ENCODE data around the gene COX4I2. TPM values are rescaled to one million over a fixed set of nuclear protein-coding genes. Genes with fewer than 3 reads are reported as not detected.

COX4I2 gene
- total RNA-seq, 1 donor from 2014 or later, result not detected

DNA sequence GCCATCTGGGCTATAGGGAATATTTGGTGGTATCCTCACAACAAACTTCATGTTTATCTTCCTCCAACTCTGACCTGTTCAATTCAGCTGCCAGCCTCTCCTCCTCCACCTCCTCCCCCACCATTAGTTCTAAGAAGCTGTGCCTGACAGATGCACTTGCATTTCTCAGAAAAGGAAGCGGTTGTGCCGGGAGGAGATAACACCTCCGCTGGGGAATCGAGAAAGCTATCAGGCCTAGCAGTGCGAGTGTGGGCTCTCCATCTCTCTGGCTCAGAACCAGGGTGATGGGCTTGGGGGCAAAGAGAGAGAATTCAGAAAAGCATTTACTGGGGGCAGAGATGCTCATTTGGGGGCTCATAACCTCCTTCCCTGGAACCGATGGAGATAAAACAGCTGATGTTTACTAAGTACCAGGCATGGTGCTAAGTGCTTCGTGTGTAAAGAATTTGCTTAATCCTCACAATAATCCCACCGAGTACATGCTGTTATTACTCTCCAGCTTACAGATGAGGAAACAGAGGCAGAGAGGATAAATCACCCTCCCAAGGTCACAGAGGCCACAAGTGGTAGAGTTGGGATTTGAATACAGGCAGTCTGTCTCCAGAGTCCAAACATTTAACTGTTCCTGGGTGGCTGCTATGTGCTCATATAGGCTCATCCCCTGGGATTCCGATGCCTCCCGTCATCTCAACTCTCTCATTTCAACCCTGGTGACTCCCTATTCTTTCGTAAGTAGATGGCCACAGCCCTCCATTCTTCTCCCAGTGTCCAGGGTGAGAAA, 38.3 kb downstream of the COX4I2 start:
- DNase-seq (ENCODE audit: low read depth in 2 of 2), result peak in 1 of 2 donors; percentile 51

DNA sequence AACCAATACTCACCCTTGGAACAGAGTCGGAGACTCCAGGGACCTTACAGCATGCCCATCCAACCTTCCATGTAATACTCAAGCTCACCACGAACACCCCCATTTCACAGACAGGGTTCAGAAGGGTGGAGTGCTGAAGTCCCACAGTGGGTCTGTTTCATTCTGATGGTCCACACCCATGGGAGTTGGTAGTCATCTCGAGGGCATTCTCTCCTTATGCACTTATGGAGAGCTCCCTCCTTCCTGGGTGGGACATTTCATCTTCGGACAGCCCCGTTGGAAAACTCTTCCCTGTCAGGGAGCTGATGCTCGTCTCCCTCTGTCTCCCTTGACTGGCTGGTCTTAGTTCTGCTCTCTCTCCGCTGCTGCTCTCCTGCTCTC, 38.9 kb downstream of the COX4I2 start:
- DNase-seq (ENCODE audit: low read depth in 2 of 2), result no peak

DNA sequence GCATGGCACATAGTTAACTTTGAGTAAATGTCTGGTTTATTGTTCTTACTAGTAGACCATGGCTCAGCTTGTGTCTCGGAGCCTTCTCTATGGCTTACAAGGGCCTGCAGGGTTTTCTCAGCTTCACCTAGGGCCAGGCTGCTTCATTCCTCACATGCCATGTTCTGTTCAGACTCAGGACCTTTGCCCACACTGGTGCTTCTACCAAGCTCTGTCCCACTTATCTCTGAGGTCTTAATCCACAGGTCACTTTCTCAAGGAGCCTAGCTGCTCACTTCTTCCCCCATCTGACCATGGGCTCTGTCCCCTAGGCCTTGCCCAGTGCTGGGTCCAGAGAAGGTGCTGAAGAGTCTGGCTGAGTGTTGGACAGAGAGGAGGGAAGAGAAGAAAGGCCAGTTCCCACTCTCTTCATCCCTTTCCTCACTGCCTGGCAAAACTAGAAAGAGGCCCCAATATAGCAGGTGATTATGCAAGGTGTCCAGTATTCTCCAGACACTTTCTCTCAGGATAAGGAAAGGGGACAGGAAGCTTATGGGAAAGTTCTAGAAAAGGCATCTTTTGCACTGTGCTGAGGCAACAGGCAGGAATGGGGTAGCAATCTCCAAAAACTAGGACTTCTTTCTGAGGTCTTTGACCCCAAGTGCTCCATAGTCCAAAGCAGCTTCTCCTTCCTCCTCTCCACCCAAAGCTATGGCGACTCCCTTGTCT, 40.0 kb downstream of the COX4I2 start:
- no peak for DNase-seq (ENCODE audit: low read depth in 2 of 2)

DNA sequence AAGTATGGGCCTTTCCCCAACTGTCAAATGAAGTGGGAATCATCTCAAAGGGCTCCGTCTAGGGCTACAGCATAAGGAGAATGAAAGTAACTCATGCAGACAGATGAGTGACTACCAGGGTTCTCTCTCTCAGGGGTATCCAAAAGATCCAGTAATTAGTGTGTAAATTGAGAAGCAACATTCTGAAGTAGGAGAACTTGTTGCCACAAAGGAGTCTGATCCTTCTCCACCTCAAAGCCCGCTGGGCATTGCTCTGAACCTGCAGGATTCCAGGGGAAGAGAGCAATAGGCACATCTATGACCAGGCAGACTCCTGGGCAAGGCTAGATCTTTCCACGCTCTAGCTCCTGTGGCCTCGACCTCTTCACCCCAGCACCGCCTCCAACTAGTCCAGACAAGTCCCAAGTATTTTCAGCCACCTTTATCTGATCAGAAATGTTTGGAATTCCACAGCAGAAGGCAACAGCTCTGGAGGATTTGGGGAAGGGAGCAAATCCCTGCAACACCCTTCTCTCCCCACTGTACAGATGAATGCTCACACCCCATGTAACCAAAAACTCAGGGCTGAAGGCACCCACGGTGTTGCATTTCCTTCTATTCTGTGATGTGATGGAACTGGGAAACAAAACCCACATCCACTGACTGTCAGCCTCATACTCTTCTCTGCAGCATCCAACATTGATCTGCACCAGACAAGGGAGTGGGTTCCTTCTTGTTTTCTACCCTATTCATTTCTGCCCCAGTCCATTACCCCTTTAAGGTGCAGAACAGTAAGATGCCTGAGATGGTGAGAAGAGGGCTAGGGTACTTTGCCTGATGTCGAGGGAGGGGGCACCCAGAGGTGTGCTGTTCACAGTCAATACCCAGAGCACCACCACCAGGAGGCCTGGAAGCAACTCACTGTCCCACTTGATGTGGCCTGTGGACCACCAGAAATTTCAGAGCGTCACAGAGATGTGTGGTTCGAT, 41.0 kb downstream of the COX4I2 start:
- no peak for DNase-seq (ENCODE audit: low read depth in 2 of 2)

DNA sequence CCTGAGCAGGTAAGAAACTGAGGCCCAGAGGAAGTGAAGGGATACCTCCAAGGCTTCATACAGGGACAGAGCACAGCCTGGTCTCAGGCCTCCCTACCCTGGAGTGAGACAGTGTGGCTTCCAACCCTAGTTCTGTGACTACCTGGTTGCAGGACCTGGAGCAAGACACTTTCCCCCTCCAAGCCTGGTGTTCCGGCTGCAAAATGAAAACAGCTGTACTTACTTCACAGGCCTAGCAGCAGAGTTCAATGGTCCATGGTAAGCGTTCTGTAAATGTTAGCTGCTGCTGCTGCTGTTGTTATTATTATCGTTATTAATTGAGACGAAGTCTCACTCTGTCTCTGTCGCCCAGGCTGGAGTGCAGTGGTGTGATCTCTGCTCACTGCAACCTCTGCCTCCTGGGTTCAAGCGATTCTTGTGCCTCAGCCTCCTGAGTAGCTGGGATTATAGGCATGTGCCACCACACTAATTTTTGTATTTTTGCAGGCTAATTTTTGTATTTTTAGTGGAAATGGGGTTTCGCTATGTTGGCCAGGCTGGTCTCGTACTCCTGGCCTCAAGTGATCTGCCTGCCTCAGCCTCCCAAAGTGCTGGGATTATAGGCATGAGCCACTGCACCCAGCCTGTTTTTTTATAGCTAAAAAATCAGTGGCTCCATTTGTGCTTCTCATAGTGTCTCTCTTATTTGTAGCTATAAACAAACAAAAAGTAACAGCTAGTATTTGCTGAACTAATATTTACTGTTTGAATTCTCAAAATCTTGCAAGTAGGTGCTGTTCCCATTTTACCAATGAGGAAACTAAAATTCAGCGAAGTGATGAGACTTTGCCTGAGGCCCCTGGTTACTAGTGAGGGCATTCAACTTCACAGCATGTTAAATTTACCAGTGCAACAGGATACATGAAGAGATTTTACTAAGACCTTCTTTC, 41.9 kb downstream of the COX4I2 start:
- no peak for DNase-seq (ENCODE audit: low read depth in 2 of 2)

DNA sequence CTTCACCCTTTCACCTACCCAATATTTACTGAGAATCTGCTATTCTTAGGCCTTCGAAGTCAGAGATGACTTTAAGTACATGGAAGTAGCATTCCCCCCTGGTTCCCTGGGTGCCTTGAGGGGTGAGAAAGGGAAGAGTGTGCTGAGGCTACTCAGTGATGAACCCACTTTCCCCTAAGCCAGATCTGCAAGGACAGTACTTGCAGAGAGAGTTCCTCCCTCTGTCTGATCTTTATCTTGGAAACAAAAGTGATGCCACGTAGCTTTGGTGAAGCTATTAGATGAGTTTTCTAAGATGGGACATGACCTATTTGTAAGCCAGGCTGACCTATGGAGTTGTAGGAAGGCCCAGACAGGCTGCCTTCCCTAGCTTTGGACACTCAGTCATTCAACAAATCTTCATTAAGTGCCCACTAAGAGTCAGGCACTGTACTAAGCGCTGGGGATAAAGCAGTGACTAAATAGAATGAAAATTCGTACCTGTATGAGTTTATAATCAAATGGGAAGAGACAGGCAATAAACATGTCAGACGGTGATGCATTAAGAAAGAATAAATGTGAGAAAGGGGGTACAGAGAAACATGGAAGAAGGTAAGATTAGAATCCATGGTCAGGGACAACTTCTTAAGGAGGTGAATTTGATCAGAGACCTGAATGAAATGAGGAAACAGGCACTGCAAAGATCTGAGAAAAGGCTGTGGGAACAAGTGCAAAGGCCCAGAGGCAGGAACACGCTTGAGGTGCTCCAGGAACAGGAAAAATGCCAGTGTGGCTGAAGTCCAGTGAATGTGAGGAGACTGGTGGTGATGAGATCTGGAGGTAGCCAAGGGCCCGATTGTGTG, 42.8 kb downstream of the COX4I2 start:
- DNase-seq (ENCODE audit: low read depth in 2 of 2), result no peak

DNA sequence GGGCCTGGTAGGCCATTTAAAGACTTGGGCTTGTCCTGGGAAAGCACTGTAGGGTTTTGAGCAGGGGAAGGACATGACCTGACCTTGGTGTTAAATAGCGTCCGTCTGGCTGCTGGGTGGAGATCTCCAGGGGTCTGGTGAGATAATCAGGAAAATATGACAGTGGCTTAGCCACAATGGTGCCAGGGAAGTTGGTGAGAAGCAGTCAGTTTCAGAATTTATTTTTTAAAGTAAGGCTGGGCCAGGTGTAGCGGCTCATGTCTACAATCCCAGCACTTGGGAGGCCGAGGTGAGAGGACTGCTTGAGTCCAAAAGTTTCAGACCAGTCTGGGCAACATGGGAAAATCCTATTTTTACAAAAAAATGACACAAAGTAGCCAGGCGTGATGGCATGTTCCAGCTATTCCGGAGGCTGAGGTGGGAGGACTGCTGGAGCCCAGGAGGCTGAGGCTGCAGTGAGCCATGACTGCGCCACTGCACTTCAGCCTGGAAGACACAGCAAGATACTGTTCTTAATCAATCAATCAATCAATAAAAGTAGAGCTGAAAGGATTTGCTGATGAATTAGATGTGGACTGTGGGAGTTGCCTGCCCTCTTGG, 43.5 kb downstream of the COX4I2 start:
- no peak for DNase-seq (ENCODE audit: low read depth in 2 of 2)

DNA sequence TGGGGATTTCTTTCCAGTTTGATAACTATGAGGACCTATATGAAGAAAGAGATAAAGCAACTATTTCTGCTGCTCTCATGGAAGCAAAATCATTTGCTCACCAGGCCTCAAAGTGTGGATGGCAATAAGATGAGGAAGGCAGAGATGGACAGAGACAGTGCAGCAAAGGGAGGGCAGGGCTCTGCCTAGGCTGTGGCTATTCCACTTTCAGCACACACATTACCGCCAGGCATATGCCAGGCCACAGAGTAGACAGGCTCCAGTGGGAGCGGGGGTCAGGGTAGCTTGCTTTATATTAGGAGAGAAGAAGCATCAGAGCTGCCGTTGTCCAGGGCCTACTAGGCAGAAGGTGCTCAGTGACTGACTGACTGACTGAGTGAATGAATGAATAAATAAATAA, 44.1 kb downstream of the COX4I2 start:
- no peak for DNase-seq (ENCODE audit: low read depth in 2 of 2)

DNA sequence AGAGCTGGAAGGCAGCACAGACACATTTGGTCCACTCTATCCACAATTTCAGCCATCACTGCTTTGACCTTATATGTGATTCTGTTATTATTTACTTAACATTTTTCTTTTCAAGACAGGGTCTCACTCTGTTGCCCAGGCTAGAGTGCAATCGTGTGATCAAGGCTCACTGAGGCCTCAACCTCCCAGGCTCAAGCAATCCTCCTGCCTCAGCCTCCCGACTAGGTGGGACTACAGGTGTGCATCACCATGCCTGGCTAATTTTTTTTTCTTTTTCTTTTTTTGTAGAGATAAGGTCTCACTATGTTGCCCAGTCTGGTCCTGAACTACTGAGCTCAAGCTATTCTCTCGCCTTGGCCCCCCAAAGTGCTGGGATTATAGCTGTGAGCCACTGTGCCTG, 44.6 kb downstream of the COX4I2 start:
- no peak for DNase-seq (ENCODE audit: low read depth in 2 of 2)

DNA sequence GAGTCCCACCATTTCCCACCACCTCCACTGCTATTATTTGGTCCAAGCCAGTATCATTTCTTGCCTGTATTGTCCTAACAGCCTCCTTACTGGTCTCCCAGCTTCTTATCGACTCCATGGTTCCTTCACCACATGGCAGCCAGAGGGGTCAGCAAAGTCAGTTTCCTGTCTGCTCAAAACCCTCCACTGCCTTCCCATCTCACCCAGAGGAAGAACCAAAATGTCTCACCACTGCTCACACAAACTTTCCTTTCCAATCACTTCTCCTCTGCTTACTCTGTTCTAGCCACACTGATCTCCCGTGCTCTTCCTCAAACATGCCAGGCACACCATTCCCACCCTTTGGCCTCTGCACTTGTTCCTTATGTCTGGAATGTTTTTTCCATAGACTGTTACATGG, 45.2 kb downstream of the COX4I2 start:
- no peak for DNase-seq (ENCODE audit: low read depth in 2 of 2)

DNA sequence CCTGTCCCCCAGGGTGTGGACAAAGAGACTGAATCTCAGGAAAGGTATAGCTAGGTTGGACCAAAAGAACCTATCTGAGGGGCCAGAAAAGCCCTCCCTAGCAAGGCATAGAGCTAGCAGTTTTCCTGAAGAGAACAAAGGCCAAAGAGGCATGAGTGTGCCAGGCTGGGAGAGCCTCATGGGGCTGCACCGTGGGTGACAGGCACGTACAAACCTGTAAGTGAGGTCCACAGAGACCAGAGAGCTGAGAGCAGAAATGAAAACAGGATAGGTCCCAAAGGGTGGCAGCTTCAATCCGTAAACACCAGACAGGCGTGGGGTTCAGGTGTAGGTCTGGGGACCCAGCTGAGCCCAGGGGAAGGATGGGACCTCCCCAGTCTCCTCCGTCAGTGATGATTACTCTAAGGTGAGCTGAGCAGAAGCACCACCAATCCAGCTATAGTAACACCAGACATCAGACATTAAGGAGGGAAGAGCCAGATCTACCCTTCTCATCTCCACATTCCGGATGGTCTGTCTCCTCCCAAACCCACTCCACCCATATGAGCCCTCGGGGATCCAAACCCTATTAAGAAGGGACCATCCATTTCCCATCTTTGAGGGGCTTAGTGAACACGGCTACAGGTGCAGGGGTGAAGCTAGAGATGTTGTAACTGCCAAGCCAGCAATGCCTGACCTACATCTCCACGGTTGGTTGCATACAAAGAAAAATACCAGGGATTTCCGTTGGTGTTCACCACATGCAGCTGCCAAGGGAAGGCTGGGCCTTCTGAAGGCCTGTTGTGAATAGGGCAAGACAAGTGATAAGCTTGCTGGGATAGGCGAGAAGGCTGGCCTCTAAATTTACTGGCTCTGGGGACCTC, 46.7 kb downstream of the COX4I2 start:
- DNase-seq (ENCODE audit: low read depth in 2 of 2), result no peak

DNA sequence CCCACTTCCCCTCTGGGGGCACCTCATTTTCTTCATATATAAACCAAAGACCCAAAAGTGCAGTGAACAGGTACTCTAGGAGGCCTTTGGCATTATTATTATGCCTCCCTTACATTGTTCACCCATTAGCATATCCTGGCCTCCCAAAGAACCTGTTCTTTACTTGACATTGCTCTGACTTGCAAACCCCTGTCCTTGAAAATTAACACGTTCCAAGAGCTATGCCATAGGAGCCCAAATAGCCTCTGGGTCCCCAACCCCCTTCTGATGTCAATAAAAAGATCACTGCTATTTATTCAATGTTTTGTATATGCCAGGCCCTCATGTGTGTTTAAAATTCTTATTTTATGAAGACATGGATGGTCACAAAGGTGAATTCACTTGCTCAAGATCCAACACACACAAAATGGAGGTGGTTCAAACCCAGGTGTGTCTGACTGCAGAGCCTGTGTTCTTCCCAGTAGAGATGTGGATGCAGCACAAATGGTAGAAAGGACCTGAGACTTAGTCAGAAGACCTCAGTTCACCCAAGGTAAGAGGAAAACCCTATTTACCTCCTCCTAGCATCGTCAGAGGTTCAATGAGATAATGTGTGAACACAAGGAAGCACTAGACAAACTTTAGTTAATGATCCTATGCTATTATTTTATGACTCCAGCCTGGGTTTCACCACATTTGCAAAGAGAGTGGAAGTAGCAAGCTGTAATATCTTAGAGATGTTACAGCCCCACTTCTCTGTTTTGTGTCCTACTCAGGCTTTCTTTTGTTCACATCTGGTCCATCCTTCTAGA, 48.3 kb downstream of the COX4I2 start:
- no peak for DNase-seq (ENCODE audit: low read depth in 2 of 2)

DNA sequence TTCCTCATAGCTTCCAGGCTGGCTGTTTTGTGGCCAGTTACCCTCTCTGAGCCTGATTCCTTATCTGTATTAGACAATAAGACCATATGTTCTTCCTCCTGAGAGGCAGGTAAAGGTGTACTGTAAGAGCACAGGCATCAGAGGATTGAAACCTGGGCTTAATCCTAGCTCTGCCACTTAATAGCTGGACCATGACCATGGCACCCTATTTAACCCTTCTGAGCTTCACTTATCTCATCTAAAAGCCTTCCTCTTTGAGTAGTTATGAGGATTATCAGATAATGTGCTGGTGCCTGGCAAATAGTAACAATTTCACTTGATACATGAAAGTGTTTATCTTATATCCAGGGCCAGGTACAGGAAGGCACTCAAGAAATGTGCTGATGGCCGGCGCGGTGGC, 50.1 kb downstream of the COX4I2 start:
- no peak for DNase-seq (ENCODE audit: low read depth in 2 of 2)

DNA sequence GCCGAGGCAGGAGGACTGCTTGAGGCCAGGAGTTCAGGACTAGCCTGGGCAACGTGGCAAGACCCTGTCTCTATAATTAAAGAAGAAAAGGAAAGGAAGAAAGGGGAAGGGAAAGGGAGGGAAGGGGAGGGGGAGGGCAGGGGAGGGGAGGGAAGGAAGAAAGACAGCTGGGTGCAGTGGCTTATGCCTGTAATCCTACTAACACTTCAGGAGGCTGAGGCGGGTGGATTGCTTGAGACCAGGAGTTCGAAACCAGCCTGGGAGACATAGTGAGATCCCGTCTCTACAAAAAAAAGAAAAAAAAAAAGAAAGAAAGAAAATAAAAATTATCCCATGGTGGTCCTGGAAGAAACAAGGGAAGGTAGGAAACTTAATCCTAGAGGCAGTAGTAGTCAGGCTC, 51.4 kb downstream of the COX4I2 start:
- no peak for DNase-seq (ENCODE audit: low read depth in 2 of 2)

DNA sequence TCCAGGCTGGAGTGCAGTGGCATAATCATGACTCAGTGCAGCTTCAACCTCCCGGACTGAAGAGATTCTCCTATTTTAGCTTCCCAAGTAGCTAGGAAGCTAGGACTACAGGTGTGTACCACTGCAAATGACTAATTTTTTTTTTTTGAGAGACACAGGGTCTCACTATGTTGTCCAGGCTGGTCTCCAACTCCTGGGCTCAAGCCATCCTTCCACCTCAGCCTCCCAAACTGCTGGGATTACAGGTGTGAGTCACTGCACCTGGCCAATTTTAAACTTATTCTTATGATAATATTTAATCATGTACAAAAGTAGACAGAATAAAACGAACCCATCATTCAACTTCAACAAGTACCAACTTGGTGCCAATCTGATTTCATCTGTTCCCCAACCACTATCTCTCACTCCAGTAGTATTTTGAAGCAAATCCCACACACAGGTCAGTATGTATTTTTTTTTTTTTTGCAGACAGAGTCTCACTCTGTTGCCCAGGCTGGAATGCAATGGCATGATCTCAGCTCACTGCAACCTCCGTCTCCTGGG, 52.5 kb downstream of the COX4I2 start:
- no peak for DNase-seq (ENCODE audit: low read depth in 2 of 2)

DNA sequence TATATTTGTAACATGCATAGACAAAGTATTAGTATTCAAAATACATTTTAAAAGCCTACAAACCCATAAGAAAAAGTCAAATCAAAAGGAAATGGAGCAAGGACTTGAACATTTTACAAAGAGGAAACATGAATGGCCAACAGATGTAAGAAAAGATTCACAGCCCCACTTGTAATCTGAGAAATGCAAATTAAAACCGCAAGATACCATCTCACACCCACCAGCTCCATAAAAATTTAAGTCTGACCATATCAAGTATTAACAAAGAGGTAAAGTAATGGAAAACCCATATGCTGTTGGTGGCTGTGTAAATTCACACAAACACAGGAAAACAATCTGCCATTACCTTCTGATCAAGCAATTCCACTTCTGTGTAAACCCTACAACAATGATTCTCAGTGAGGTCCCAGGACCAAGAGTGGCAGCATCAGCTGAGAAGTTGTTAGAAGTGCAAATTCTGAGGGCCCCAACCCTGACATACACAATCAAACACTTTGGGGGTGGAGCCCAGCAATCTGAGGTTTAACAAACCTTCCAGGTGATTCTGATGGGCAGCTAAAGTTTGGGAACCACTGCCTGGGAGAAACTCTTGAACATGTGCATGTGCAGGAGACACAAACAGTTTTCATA, 54.0 kb downstream of the COX4I2 start:
- no peak for DNase-seq (ENCODE audit: low read depth in 2 of 2)

DNA sequence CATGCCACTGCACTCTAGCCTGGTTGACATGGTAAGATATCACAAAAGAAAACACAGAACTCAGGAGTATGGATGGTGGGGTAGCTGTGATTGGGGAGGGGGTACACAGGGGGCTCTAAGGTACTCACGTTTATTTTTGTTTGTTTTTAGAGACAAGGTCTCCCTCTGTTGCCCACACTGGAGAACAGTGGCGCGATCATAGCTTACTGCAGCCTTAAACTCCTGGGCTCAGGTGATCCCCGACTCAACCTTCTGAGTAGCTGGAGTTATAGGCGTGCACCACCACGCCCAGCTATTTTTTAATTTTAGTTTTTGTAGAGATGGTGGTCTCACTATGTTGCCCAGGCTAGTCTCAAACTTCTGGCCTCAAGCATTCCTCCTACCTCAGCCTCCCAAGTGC, 55.7 kb downstream of the COX4I2 start:
- DNase-seq (ENCODE audit: low read depth in 2 of 2), result no peak
